OCI-LY7 (cell line): ENCODE data around the gene MGAT2.

ENCODE experiments used
- EZH2phosphoT487 ChIP-seq: fragments of 200-600 bp; sonication (generic); IDR thresholded peaks from 2 replicates; pipeline ENCODE4 v1.6.1; 2018; ENCODE audit warnings: low read depth, borderline replicate concordance, mild to moderate bottlenecking, mixed run types, antibody characterized with exemption, low read length, moderate library complexity, mixed read lengths
- TF ChIP-seq, protein P1 (sequence below): fragments of 200-600 bp; sonication (generic); conservative IDR thresholded peaks from 2 replicates; pipeline ENCODE4 v1.5.1; 2014; ENCODE audit warnings: mild to moderate bottlenecking, antibody characterized with exemption, low read length, moderate library complexity, mixed read lengths

DNA sequence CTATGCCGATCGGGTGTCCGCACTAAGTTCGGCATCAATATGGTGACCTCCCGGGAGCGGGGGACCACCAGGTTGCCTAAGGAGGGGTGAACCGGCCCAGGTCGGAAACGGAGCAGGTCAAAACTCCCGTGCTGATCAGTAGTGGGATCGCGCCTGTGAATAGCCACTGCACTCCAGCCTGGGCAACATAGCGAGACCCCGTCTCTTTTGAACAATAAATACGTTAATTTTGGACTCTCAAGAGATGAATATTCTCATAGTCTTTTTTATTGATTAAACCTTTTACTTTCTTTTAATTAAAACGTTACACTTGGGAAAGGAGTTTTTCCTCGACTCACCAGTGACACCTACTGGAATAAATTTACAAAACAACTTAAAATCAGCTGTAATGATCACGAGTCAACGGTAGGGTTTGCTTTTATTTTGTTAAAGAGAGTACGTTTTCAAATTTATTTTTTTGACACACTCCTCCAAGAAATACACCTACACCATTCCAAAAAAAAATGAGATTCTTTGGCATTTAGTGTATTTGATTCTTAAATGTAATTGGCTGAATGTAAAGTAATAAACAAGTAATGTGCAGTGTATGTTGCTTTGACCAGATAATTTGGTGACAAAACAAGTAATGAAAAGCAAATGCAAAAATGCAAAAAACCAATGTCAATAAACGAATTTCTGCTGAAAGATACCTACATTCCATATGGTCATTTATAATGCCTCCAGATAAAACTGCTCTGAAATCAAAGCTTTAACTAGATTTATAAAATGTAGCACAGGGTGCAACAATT lies 33.7 kb upstream of the MGAT2 start:
- TF ChIP-seq, protein P1, sequence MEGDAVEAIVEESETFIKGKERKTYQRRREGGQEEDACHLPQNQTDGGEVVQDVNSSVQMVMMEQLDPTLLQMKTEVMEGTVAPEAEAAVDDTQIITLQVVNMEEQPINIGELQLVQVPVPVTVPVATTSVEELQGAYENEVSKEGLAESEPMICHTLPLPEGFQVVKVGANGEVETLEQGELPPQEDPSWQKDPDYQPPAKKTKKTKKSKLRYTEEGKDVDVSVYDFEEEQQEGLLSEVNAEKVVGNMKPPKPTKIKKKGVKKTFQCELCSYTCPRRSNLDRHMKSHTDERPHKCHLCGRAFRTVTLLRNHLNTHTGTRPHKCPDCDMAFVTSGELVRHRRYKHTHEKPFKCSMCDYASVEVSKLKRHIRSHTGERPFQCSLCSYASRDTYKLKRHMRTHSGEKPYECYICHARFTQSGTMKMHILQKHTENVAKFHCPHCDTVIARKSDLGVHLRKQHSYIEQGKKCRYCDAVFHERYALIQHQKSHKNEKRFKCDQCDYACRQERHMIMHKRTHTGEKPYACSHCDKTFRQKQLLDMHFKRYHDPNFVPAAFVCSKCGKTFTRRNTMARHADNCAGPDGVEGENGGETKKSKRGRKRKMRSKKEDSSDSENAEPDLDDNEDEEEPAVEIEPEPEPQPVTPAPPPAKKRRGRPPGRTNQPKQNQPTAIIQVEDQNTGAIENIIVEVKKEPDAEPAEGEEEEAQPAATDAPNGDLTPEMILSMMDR, result peak; percentile 99
- TF ChIP-seq EZH2phosphoT487, result no peak
